Activated naive CD8-positive, alpha-beta T cell treated with anti-CD3 and anti-CD28 coated beads, Interleukin-2, amount 50 U/mL, for 16 hours (primary cell): ENCODE measurements around the gene ADAMTS17.

ENCODE experiments used
- DNase-seq: peaks from one replicate; pipeline ENCODE4 v3.0.0-alpha.2; 2020; ENCODE audit warnings: low read depth, low spot score

Gene ADAMTS17

GRCh38 chr15:100134586-100134985 is 207.2 kb downstream of the ADAMTS17 start:
- DNase-seq: no peak

DNA sequence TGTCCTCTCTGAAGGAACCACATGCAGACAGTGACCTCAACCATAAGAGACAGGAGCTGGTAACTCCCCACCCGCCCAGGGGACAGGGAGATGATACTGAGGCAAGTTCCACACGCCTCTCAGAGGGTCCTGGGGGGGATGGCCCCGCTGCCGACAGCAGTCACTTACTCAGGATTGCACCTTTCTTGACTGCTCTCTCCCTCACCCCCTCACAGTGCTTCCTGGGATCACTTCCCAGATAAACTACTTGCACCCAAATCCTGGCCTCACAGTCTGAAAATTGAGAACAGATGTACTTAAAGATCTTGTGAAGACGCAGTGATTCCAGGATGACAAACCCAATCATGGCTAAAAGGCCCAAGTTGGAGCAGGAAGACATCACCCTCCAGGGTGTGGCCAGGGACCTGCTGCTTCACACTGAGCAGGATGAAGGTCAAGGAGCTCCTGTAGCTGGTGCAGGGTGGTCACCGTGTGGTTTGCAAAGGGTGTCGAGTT is 207.6 kb downstream of the ADAMTS17 start:
- DNase-seq: no peak

GRCh38 chr15:100133001-100133400 is 208.8 kb downstream of the ADAMTS17 start:
- DNase-seq: no peak

DNA sequence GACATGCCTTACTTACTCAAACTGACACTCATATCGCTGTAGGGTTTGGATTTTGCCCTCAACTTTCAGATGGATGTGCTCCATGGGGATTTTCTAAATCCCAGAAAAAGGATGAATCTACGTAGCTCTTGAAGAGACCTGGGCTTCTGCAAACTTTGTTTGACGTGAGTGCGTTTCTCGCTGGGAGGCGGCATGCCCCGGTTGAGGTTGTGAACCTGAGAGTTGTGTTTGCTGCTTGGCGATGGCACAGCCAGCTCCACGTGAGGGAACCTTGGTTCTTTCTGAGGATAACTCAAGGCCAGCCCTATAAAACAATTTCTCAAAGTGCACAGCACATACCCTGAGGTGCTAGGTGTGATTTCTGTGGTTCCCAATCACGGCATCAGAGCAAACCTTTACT is 209.5 kb downstream of the ADAMTS17 start:
- no peak for DNase-seq

DNA sequence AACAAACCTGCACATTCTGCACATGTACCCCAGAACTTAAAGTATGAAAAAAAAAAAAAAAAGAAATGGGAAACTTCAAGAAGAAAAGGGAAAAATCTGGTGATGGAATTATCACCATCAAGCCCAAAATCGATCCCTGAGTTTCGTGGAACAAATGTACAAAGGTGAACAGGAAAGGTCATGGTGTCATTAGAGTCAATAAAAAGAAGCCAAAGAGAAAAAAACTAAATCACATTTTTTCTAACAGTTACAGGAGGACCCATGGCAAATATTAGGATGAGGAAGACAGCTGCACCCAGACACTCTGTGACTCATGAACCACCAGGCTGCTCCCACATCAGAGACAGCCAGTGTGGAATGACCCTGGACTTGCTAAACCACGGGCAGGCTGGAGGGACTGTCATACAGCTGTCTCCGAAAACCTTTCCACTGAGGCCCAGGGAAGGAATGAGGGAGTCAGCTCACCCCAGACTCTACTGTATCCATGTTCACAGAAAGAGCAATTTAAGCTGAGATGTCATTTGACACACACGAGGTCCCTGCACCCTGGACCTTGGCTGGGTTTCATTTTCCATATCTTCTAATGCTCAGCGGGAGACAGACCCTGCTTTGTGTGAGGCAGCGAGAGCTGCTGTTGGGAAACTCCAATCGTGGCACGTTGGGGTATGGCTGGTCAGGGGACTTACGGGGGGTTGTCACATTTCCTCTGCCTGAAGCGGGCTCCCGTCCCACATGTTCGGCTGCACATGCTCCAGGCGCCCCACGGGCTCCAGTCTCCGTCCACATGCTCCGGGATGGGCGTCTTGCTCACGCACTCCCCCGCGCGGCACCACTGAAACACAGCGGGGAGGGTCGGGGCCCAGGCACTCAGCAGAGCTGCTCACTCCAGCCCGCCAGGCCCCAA is 210.2 kb downstream of the ADAMTS17 start:
- no peak for DNase-seq

DNA sequence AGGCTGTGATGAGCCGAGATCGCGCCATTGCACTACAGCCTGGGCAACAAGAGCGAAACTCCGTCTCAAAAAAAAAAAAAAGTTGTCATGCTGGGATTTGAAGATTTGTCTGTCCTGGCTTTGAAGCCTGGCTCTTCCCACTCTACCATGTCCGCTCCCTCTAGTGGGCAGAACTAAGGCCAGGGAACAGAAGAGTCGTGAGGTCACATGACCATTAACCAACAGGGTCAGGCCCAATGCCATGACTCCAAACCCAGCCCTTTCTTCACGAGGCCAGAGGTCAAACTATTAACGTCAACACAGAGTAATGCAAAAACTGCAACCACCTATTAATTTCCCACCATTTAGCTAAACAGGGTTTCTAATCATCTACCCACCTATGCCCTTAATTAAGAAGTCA is 212.1 kb downstream of the ADAMTS17 start:
- DNase-seq: no peak

- DNase-seq: no peak
Measured at GRCh38 chr15:100125401-100126191, 216.2 kb downstream of the ADAMTS17 start.

- no peak for DNase-seq
Measured at GRCh38 chr15:100124936-100125335, 216.8 kb downstream of the ADAMTS17 start.

DNA sequence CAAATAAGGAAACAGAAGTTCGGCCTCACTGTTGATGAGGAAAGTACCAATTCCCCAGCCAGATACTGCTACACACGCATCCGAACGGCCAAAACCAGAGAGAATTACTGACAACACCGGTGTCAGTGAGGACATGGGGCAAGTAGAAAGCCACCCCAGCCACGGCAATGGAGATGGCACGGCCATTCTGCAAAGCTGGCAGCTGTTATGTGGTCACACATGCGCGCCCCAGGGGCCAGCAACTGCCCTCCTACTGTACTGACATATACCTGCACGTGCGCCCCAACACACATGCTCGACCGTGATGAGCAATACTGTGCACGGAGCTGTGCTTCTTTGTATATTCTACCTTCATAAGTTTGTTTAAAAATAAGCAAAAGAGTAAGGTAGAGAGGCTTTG is 217.4 kb downstream of the ADAMTS17 start:
- no peak for DNase-seq

DNA sequence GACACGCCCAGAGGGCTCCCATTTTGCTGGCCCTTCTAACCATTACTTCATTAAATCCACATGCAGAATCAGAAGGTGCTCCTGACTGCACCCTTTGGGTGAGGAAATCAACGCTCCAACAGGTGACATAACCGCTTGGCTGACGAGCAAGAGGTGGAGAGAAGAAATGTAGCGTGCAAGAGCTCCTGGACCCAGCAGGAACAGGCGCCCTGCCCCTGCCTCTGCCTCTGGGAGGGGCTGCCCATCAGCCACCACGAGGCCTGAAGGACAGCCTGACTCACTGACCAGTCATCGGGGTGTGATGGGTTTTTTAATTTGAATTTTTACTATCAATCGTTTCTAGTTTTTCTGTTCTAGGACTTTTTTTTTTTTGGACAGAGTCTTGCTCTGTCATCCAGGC is 218.2 kb downstream of the ADAMTS17 start:
- no peak for DNase-seq

GRCh38 chr15:100121285-100121684 is 220.5 kb downstream of the ADAMTS17 start:
- DNase-seq: no peak

DNA sequence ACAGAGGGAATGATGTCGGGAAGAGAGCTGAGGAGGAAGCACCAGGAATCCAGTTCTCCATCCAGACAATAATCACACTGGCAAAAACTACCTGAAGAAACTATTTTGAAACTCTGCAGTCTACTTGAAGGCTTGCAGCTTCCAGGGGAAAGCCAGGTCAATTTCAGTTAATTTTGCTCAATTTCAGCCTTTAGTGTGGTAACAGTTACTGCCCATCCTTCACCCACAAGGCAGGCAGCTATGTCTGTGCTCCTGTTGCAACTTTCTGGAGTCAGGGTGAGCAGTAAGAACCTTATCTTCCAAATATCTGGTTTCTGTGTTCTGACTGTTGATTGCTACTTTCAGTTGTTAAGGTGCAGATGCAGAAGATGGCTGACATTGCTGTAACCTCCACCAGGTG is 221.7 kb downstream of the ADAMTS17 start:
- DNase-seq: no peak

DNA sequence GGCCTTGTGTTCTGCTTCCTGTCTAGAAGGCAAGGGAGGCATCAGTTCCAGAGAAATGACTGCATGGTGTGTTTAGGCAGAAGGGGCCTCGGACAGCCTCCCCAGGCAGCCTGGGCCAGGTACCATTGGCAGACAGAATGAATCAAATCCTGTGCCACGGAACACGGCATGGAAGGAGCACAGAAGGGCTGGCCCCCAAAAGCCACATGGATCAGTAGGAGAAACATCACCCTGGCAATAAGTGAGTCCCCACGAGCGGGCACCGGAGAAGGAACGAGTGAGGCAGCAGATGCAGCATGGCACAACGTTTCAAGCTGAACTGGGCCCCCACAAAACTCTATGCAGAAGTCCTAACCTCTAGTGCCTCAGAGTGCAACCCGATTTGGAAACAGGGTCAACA is 223.2 kb downstream of the ADAMTS17 start:
- no peak for DNase-seq

DNA sequence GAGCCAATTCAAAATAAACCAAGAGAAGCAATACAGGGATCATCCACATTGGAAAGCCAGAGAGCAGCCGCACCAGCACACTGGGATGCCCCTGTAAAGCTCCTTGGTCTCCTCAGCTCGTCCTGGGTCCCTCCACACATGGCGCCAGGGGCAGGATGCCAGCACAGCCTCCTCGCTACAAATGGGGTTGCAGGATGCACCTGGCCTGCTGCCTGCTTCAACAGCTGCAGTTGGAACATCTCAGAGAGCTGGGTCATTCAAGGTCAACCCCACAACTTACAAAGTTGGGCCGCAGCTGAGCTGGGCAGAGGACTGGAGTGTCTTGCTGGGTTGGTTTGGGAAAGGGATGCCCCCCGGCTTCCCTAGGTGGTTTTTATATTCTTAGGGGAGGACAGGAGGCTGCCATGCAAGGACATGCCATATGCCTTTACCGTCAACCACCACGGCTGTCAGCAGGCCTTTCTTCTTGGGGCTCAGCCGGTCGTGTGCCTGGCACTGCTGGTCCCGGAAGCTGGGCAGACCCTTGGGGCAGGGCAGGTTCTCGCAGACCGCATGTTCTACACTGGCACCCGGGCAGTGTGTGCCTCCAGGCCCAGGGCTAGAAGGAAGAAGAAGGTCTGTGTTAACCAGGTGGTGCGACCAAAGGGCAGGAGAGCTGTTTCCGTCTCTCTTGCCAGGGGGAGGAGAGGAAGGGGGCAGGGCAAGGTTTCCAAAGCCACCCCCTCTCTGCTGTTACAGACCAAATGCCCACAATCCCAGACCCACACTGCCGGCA is 225.2 kb downstream of the ADAMTS17 start:
- DNase-seq: no peak

DNA sequence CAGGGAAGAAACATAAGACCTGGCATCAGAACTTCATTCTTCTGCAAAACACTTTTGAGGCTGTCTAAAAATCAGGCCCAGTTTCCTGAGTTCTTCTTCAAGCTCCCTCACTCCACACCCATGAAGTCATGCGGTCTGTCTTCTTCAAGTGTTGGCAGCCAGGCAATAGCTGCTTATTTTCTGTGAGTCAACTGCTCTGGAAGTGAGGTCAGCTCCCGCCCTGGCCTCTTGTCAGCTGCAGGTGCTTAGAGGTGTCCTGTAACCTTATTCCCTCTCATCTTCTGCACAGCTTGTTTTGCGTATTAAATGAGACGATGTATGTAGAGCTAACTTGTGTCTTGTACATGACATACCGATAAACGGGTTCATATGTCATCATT is 226.1 kb downstream of the ADAMTS17 start:
- no peak for DNase-seq

DNA sequence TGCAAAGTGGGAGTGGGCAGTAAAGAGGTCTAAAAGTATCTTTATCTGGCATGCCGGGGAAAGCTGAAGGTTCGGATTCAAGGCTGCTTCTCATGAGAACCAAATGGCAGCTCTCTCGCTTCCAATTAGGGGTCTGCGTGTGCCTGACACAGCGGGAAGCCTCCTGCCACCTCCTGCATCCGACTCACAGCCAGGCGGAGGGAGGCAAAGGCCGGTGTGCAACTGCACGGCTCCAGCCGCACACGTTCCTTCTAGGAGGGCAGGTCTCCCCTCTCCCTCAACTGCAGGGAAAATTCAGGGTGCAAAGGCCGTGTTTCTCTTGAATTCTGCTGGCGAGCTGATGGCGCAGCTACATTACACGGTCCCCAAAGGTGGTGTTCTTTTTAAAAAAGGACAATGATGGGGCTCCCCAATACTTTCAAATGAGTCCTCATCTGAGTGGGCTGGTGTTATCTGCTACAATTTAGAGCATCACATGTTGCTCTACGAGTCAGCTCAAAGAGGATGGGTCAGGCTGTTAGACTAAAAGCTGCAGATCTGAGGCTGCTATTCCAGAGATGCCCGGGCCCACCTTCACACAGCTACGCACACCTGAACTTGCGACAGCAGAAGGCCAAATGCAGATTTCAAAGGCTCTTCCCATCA is 226.6 kb downstream of the ADAMTS17 start:
- no peak for DNase-seq

GRCh38 chr15:100114571-100114970 is 227.2 kb downstream of the ADAMTS17 start:
- no peak for DNase-seq

DNA sequence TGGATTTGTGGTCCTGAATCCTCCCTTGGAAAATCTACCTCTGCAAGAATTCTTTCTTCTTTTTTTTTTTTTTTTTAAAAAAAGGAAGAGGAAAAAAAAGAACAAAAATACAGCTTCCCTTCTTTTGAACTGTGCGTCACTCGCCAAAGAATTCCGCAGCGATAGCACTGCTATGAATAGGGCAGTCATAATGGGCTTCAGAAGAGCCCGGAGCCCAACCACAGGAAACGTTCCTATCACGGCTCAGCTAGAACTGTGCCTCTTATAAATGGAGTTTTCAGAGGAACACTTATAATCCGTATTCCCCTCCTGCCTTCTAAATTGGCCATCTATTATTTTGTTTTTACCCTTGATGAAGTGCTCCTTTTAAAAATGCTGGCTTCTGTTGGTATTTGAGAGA is 227.7 kb downstream of the ADAMTS17 start:
- DNase-seq: no peak

DNA sequence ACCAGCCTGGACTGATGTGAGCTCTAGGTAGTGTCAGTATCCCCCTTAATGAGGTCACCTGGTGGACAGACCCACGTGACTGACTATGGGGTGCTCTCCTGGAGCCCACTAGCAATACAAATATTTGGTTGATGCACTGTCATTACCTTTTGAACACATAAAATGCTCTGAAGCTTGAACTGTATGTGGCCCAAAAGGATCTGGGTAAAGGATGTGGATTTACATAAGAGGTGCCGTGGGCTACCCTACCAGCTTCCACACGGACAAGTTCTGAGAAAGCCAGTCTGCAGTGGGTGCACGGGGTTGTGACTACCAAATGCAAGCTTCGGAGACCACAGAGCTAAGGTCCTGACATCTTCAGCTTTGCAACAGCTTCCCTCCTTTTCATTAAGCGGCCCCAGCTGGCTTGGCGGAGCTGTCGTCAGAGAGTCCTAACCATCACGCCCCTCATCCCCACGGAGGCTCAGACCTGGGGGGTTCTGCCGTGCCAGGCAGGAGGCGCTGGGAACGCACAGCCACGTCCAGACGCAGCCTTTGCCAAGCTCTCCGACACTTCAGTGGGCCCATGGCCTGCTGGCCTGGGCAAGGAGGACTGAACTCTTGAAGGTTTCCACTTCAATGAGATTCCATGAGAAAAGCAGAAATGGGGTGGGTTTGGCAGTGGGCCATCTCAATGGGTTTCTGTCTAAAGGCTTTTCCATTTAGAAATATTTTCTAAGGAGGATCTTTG is 228.3 kb downstream of the ADAMTS17 start:
- DNase-seq: no peak

DNA sequence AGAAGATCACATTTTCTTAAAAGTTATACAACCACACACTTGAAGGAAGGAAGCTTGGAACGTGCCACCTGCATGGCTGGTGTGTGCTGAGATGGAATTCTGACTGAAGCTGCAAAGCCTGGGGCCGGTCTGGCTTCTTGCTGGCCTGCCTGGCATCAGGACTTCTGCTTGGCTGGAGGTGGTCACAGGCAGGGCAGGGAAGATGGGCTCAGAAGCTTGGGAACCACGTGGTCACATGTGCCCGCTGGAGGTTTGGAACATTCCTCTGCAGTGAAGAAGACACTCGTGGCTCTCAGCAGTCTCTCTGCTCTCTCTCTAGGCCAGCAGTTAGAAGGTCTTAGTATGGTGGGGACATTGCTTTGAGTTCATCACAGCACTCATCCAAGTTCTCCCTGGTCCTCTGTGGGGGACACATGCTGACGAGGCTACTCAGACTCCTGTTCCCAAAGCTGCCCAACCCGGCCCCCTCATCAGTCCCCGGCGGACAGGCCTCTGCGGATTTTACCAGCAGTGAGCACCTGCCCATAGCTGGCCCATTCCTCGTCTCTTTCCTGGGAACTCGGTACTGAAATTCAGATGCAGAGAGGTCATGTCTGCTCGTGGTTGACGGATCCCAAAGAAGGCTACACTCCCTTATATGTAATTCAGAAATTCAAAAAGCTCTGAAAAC is 229.0 kb downstream of the ADAMTS17 start:
- no peak for DNase-seq
